ENCODE data around the gene FHOD1. TPM values are rescaled to one million over a fixed set of nuclear protein-coding genes. Genes with fewer than 3 reads are reported as not detected.

The FHOD1 gene
- polyA plus RNA-seq, 4 donors = 12.4 to 19.7 (median 15.8) TPM

DNA sequence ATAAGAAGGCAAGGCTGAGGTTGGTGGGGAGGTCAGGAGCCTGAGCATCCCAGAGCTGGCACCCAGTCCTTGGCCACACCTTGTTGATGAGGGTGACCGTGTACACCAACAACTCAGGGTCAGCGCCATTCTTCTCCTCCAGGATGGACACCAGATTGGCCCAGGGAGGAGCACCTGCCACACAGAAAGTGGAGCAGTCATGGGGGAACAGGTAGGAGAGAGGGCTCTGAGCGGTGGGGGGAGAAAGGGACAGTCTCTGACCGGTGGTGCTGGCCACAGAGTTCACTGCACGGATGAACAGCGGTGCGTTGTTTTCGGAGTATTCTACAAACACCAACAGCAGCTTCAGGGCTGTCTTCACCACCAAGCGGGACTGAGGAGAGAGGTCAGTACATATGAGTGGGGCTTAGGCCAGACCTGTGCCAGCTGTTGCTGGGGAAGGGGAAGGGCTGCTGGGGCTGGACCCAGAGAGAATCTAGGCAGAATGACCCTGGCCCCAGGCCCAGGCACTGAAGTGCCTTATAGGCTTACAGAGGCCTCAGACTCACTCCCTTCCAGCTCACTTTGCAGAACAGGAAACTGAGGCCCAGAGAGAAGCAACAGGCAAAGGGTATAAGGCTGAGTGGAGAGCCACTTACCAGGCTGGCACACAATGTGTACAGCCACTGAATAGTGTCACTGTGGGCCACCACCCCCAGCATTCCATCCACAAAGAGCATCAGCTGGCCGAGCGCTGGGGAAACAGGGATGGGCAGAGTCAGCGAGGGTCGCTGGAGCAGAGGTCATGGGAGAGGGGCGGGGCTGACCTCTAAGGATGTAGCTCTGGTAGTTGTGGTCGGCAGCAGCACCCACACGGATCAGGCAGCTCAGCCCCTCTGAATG, 9.6 kb downstream of the FHOD1 start:
- Histone ChIP-seq H3K27ac (ENCODE audit: low read depth in 1 of 3, low read length in 2 of 3) (no peak overlapping the region), H3K36me3 (ENCODE audit: control insufficient read depth in 3 of 3, insufficient read depth in 2 of 3, low read depth in 1 of 3, low read length in 3 of 3) (peaks cover 8 to 72% (median 12%) of the 10 kb centered on the region in 3 donors), H3K27me3 (ENCODE audit: control insufficient read depth in 3 of 3, insufficient read depth in 3 of 3, low read length in 3 of 3) (no peaks in the 10 kb centered on the region), H3K9me3 (ENCODE audit: control insufficient read depth in 2 of 2, insufficient read depth in 1 of 2, low read depth in 1 of 2, low read length in 1 of 2) (no peaks in the 10 kb centered on the region), H3K4me1 (ENCODE audit: control insufficient read depth in 3 of 3, insufficient read depth in 2 of 3, low read depth in 1 of 3, low read length in 2 of 3) (peaks cover 0 to 19% (median 2%) of the 10 kb centered on the region in 3 donors), H3K4me3 (ENCODE audit: low read depth in 1 of 3, low read length in 3 of 3) (no peak overlapping the region)
- WGBS, 3 donors = 82 to 85% (median 83%) methylated on average over 16 of the region's 16 CpGs
- FAIRE-seq (no peak), DNase-seq (no peak)

DNA sequence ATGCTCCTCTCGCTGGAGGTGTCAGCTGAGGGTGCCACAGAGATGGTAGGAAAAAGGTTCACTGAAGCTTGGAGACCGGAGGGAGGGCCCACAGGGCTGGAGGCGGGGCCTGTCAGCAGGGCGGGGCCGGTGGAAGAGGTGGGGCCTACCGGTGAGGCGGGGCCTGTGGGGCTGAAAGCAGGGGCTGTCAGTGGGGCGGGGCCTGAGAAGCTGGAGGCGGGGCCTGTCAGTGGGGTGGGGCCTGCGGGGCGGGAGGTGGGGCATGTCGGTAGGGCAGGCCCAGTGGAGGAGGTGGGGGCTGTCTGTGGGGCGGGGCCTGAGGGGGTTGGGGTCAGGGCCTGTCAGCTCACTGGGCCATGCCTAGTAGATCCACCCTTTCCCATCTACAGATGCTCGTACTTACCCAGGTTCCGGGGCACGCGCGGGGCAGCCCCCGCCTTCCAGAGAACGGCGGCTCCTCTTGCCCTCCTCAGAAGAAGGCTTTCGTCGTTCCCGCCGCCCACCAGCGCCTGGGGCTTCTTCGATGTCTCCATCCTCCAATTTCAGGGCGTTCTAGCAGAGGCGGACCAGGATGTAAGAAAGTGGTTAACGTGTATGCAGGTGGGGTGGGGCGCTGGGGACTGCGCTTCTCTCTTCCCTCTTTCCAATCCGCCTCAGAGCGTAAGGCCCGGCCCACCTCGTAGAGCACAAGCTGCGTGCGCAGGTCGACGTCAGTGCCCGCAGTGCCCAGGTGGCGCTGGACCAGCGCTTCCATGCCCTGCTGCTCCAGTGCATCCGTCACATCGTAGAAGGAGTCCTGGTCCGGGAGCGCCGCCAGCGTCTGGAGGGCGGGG, 10.5 kb downstream of the FHOD1 start:
- DNase-seq (peak; percentile 24 to 28), FAIRE-seq (no peak)
- H3K4me3 ChIP-seq (ENCODE audit: low read depth in 1 of 3, low read length in 3 of 3) = no peak overlapping the region
- peaks cover 0 to 13% (median 0%) of the 10 kb centered on the region in 3 donors for H3K4me1 ChIP-seq (ENCODE audit: control insufficient read depth in 3 of 3, insufficient read depth in 2 of 3, low read depth in 1 of 3, low read length in 2 of 3)
- peaks cover 8 to 74% (median 12%) of the 10 kb centered on the region in 3 donors for H3K36me3 ChIP-seq (ENCODE audit: control insufficient read depth in 3 of 3, insufficient read depth in 2 of 3, low read depth in 1 of 3, low read length in 3 of 3)
- H3K9me3 ChIP-seq (ENCODE audit: control insufficient read depth in 2 of 2, insufficient read depth in 1 of 2, low read depth in 1 of 2, low read length in 1 of 2) = no peaks in the 10 kb centered on the region
- no peak overlapping the region for H3K27ac ChIP-seq (ENCODE audit: low read depth in 1 of 3, low read length in 2 of 3)
- WGBS, 3 donors = 84 to 93% (median 92%) methylated on average over 42 to 50 of the region's 50 CpGs
- no peaks in the 10 kb centered on the region for H3K27me3 ChIP-seq (ENCODE audit: control insufficient read depth in 3 of 3, insufficient read depth in 3 of 3, low read length in 3 of 3)

DNA sequence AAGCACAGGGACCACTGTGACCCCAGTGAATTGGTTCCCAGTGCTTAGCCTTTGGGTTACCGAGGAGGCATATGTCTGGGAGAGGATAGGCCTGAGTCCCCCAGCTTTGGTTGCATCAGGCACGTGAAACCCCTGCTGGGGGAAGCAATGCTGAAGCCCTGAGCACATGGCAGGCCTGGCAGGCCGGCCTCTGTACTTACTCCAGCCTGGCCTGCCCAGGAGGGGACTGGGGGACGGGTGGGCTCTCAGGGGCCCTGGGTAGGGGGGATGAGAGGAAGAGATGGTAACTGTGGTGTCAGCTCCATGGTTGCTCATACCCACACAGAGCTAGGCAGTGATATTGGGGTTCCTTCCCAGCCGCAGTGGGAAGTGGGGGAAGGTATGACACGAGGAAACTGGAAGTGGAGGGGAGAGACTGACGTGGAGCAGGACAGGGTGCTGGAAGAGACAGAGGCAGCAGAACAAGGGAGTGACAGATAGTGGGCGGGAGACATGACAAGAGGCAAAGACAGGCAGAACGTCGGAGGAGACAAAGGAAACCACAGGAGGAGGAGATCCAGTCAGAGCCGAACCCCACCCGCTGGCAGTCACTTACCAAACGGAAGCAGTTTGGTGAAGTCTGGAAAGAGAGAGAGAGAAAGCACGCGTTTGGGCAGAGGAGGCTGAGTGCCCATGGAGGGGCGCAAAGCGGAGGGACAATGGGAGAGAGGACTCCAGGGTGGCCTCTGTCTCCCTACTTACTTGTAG, 11.3 kb downstream of the FHOD1 start:
- no peak for FAIRE-seq
- Histone ChIP-seq H3K27ac (ENCODE audit: low read depth in 1 of 3, low read length in 2 of 3) (no peak overlapping the region), H3K36me3 (ENCODE audit: control insufficient read depth in 3 of 3, insufficient read depth in 2 of 3, low read depth in 1 of 3, low read length in 3 of 3) (peaks cover 8 to 82% (median 12%) of the 10 kb centered on the region in 3 donors), H3K27me3 (ENCODE audit: control insufficient read depth in 3 of 3, insufficient read depth in 3 of 3, low read length in 3 of 3) (no peaks in the 10 kb centered on the region), H3K4me3 (ENCODE audit: low read depth in 1 of 3, low read length in 3 of 3) (no peak overlapping the region), H3K9me3 (ENCODE audit: control insufficient read depth in 2 of 2, insufficient read depth in 1 of 2, low read depth in 1 of 2, low read length in 1 of 2) (no peaks in the 10 kb centered on the region), H3K4me1 (ENCODE audit: control insufficient read depth in 3 of 3, insufficient read depth in 2 of 3, low read depth in 1 of 3, low read length in 2 of 3) (peaks cover 0 to 6% (median 0%) of the 10 kb centered on the region in 3 donors)
- DNase-seq = no peak
- 86 to 91% (median 90%) methylated on average over 17 of the region's 17 CpGs for WGBS, 3 donors

DNA sequence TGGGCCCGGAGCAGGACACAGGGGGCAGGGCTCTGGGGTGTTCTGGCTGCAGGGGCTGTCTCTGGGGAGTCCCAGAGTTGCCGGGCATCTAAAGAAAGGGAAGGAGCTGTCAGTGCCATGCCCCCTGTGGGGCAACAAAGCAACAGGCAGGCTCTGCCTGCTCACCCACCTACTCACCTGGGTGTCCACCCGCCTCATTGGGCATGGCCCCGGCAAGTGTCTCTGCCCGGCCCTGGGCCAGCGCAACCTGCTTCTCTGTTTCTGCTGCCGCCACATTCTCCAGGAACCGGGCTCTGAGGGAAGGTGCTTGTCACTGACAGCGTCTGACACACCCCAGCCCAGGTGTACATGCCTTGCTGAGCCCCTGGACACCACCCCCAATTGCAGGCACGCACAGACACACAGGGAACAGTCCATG, 13.1 kb downstream of the FHOD1 start:
- FAIRE-seq = no peak
- peaks cover 12 to 87% (median 19%) of the 10 kb centered on the region in 3 donors for H3K36me3 ChIP-seq (ENCODE audit: control insufficient read depth in 3 of 3, insufficient read depth in 2 of 3, low read depth in 1 of 3, low read length in 3 of 3)
- no peak overlapping the region for H3K27ac ChIP-seq (ENCODE audit: low read depth in 1 of 3, low read length in 2 of 3)
- 93 to 97% (median 94%) methylated on average over 10 of the region's 10 CpGs for WGBS, 3 donors
- H3K4me3 ChIP-seq (ENCODE audit: low read depth in 1 of 3, low read length in 3 of 3) = no peak overlapping the region
- no peaks in the 10 kb centered on the region for H3K4me1 ChIP-seq (ENCODE audit: control insufficient read depth in 3 of 3, insufficient read depth in 2 of 3, low read depth in 1 of 3, low read length in 2 of 3)
- DNase-seq = no peak
- H3K9me3 ChIP-seq (ENCODE audit: control insufficient read depth in 2 of 2, insufficient read depth in 1 of 2, low read depth in 1 of 2, low read length in 1 of 2) = no peaks in the 10 kb centered on the region
- H3K27me3 ChIP-seq (ENCODE audit: control insufficient read depth in 3 of 3, insufficient read depth in 3 of 3, low read length in 3 of 3) = no peaks in the 10 kb centered on the region

- Histone ChIP-seq H3K4me3 (ENCODE audit: low read depth in 1 of 3, low read length in 3 of 3) (no peak overlapping the region), H3K9me3 (ENCODE audit: control insufficient read depth in 2 of 2, insufficient read depth in 1 of 2, low read depth in 1 of 2, low read length in 1 of 2) (no peaks in the 10 kb centered on the region), H3K36me3 (ENCODE audit: control insufficient read depth in 3 of 3, insufficient read depth in 2 of 3, low read depth in 1 of 3, low read length in 3 of 3) (peaks cover 12 to 87% (median 24%) of the 10 kb centered on the region in 3 donors), H3K4me1 (ENCODE audit: control insufficient read depth in 3 of 3, insufficient read depth in 2 of 3, low read depth in 1 of 3, low read length in 2 of 3) (no peaks in the 10 kb centered on the region), H3K27me3 (ENCODE audit: control insufficient read depth in 3 of 3, insufficient read depth in 3 of 3, low read length in 3 of 3) (no peaks in the 10 kb centered on the region), H3K27ac (ENCODE audit: low read depth in 1 of 3, low read length in 2 of 3) (no peak overlapping the region)
- FAIRE-seq = no peak
- DNase-seq = no peak
- 82 to 85% (median 83%) methylated on average over 7 of the region's 7 CpGs for WGBS, 3 donors
These were observed 13.7 kb downstream of the FHOD1 start for GRCh38 chr16:67233596-67233995.

GRCh38 chr16:67230809-67231660, 16.2 kb downstream of the FHOD1 start:
- Histone ChIP-seq H3K27ac (ENCODE audit: low read depth in 1 of 3, low read length in 2 of 3) (no peak overlapping the region), H3K27me3 (ENCODE audit: control insufficient read depth in 3 of 3, insufficient read depth in 3 of 3, low read length in 3 of 3) (no peaks in the 10 kb centered on the region), H3K36me3 (ENCODE audit: control insufficient read depth in 3 of 3, insufficient read depth in 2 of 3, low read depth in 1 of 3, low read length in 3 of 3) (peaks cover 3 to 70% (median 20%) of the 10 kb centered on the region in 3 donors), H3K9me3 (ENCODE audit: control insufficient read depth in 2 of 2, insufficient read depth in 1 of 2, low read depth in 1 of 2, low read length in 1 of 2) (no peaks in the 10 kb centered on the region), H3K4me1 (ENCODE audit: control insufficient read depth in 3 of 3, insufficient read depth in 2 of 3, low read depth in 1 of 3, low read length in 2 of 3) (peaks cover 0 to 11% (median 3%) of the 10 kb centered on the region in 3 donors), H3K4me3 (ENCODE audit: low read depth in 1 of 3, low read length in 3 of 3) (no peak overlapping the region)
- no peak for FAIRE-seq
- no peak for DNase-seq
- WGBS, 3 donors = 62 to 85% (median 63%) methylated on average over 12 of the region's 12 CpGs

GRCh38 chr16:67229906-67230808, 17.1 kb downstream of the FHOD1 start:
- H3K9me3 ChIP-seq (ENCODE audit: control insufficient read depth in 2 of 2, insufficient read depth in 1 of 2, low read depth in 1 of 2, low read length in 1 of 2) = no peaks in the 10 kb centered on the region
- H3K27ac ChIP-seq (ENCODE audit: low read depth in 1 of 3, low read length in 2 of 3) = no peak overlapping the region
- FAIRE-seq (no peak), DNase-seq (no peak)
- H3K4me1 ChIP-seq (ENCODE audit: control insufficient read depth in 3 of 3, insufficient read depth in 2 of 3, low read depth in 1 of 3, low read length in 2 of 3) = peaks cover 0 to 13% (median 3%) of the 10 kb centered on the region in 3 donors
- H3K36me3 ChIP-seq (ENCODE audit: control insufficient read depth in 3 of 3, insufficient read depth in 2 of 3, low read depth in 1 of 3, low read length in 3 of 3) = peaks cover 3 to 61% (median 18%) of the 10 kb centered on the region in 3 donors
- 65 to 88% (median 79%) methylated on average over 31 to 32 of the region's 32 CpGs for WGBS, 3 donors
- H3K4me3 ChIP-seq (ENCODE audit: low read depth in 1 of 3, low read length in 3 of 3) = no peak overlapping the region
- no peaks in the 10 kb centered on the region for H3K27me3 ChIP-seq (ENCODE audit: control insufficient read depth in 3 of 3, insufficient read depth in 3 of 3, low read length in 3 of 3)

All from small intestine (tissue), 7 donors.